Esophagus squamous epithelium (tissue), 5 donors: Measurements from ENCODE around the gene RPLP2. TPM values are rescaled to one million over a fixed set of nuclear protein-coding genes. Genes with fewer than 3 reads are reported as not detected.

Experiments used
- DNase-seq: peaks from one replicate; lab custom pipeline; 2025; lab: John Stamatoyannopoulos, UW
- H3K27ac ChIP-seq, 4 donors: fragments of 200-600 bp; sonication (generic); one replicate each; pipeline ENCODE4 v1.5.1; 2016 to 2019; ENCODE audit warnings: mild to moderate bottlenecking in 1 of 4
- H3K27me3 ChIP-seq, 4 donors: fragments of 200-600 bp; sonication (generic); 1 replicate in 3 of 4; 2 replicates in 1 of 4; pipeline versions ENCODE4 v1.5.1 to v1.6.0; 2017 to 2021; ENCODE audit warnings: antibody characterized with exemption in 1 of 4
- H3K36me3 ChIP-seq, 3 donors: fragments of 200-600 bp; sonication (generic); one replicate each; pipeline ENCODE4 v1.5.1; 2016 to 2019
- H3K4me1 ChIP-seq, 3 donors: fragments of 200-600 bp; sonication (generic); one replicate each; pipeline ENCODE4 v1.5.1; 2017 to 2019
- H3K4me3 ChIP-seq, 4 donors: fragments of 200-600 bp; sonication (generic); 1 replicate in 3 of 4; 2 replicates in 1 of 4; pipeline ENCODE4 v1.5.1; 2016 to 2019; ENCODE audit warnings: mild to moderate bottlenecking in 2 of 4, moderate library complexity in 1 of 4
- H3K9me3 ChIP-seq, 3 donors: fragments of 200-600 bp; sonication (generic); one replicate each; pipeline ENCODE4 v1.5.1; 2016 to 2019
- CTCF ChIP-seq, 6 experiments: fragments of 450-650 bp in 4 of 6; fragments of 200-600 bp in 2 of 6; sonication (generic) in 2 of 6; IDR thresholded peaks; one replicate each; pipeline ENCODE4 v1.5.1; 2016 to 2019; ENCODE audit warnings: antibody characterized with exemption in 6 of 6, mild to moderate bottlenecking in 4 of 6, moderate library complexity in 4 of 6
- POLR2A ChIP-seq, 4 donors: fragments of 450-650 bp; IDR thresholded peaks; one replicate each; pipeline ENCODE4 v1.6.1; 2017; ENCODE audit warnings: antibody characterized with exemption in 4 of 4, mild to moderate bottlenecking in 4 of 4, moderate library complexity in 3 of 4
- WGBS, 2 donors: methylation state at CpG; one replicate each; pipeline ENCODE4 v1.1.5; 2018; 5-methylcytosine and 5-hydroxymethylcytosine counted together
- intact Hi-C: fragments of 100-400 bp; cut with DNase I; formaldehyde crosslinking; loops from one replicate; pipeline ENCODE4 v1.15.0; 2022
- total RNA-seq, 4 donors: library from RNA; depleted of rRNA; stranded (reverse); fragments of >200 nt; gene quantifications; one replicate each; pipeline ENCODE4 v1.1.0, GENCODE V29; 2016
- donor health status: DM: yes; HTN: yes; CAD: no.

The RPLP2 gene
- total RNA-seq, 4 donors from 2014 or later: 232 to 871 (median 490) TPM

GRCh38 chr11:788953-789940 lies 20.5 kb upstream of the RPLP2 start:
- Histone ChIP-seq H3K36me3 (peaks cover 4 to 27% (median 4%) of the 10 kb centered on the region in 3 donors), H3K27ac (no peak overlapping the region), H3K27me3 (peaks cover 0 to 37% (median 3%) of the 10 kb centered on the region in 4 donors), H3K4me3 (peak overlapping the region in 1 of 4 donors; percentile 35), H3K9me3 (no peaks in the 10 kb centered on the region), H3K4me1 (peaks cover 0 to 24% (median under 1%) of the 10 kb centered on the region in 3 donors)
- intact Hi-C loops: no loop called here
- WGBS, 2 donors: 24 to 40% methylated on average over 1 to 6 of the region's 31 CpGs
- DNase-seq: no peak
- TF ChIP-seq CTCF (IDR thresholded peaks at IDR 0.05) (no peak), POLR2A (IDR thresholded peaks at IDR 0.05) (no peak)

GRCh38 chr11:789943-790342 lies 19.8 kb upstream of the RPLP2 start, which contains the start of gene CEND1:
TSS of gene CEND1 (minus strand) at chr11:790090. CDS start at chr11:788576, 1,514 bp downstream.
- H3K4me3 ChIP-seq: peak within 1 kb of the TSS in 1 of 4 donors; percentile 35
- H3K27me3 ChIP-seq: peaks cover 0 to 37% (median 3%) of the 10 kb centered on the region in 4 donors
- H3K36me3 ChIP-seq: peaks cover 4 to 30% (median 4%) of the 10 kb centered on the region in 3 donors
- peaks cover 6 to 30% (median 7%) of the 10 kb centered on the region in 3 donors for H3K4me1 ChIP-seq
- intact Hi-C loops: no loop called here
- no CpG with 5 or more reads among the region's 44 CpGs for WGBS, 2 donors
- TF ChIP-seq POLR2A (IDR thresholded peaks at IDR 0.05) (no peak), CTCF (IDR thresholded peaks at IDR 0.05) (no peak)
- DNase-seq: no peak
- no peaks in the 10 kb centered on the region for H3K9me3 ChIP-seq
- H3K27ac ChIP-seq: no peak within 1 kb of the TSS

- TF ChIP-seq CTCF (IDR thresholded peaks at IDR 0.05) (no peak), POLR2A (IDR thresholded peaks at IDR 0.05) (no peak)
- intact Hi-C loops: no loop called here
- H3K36me3 ChIP-seq: peaks cover 4 to 30% (median 4%) of the 10 kb centered on the region in 3 donors
- H3K4me1 ChIP-seq: peaks cover 15 to 40% (median 17%) of the 10 kb centered on the region in 3 donors
- peaks cover 0 to 37% (median 3%) of the 10 kb centered on the region in 4 donors for H3K27me3 ChIP-seq
- 41 to 70% methylated on average over 2 to 6 of the region's 18 CpGs for WGBS, 2 donors
- DNase-seq: no peak
- no peak overlapping the region for H3K4me3 ChIP-seq
- H3K27ac ChIP-seq: no peak overlapping the region
- no peaks in the 10 kb centered on the region for H3K9me3 ChIP-seq
Measured at GRCh38 chr11:790721-791564, 18.8 kb upstream of the RPLP2 start.

GRCh38 chr11:791658-792534 lies 17.9 kb upstream of the RPLP2 start:
- DNase-seq: no peak
- intact Hi-C loops: no loop called here
- no CpG with 5 or more reads among the region's 49 CpGs for WGBS, 2 donors
- TF ChIP-seq POLR2A (IDR thresholded peaks at IDR 0.05): no peak
- TF ChIP-seq CTCF (IDR thresholded peaks at IDR 0.05): no peak
- Histone ChIP-seq H3K4me3 (no peak overlapping the region), H3K27ac (no peak overlapping the region), H3K9me3 (no peaks in the 10 kb centered on the region), H3K4me1 (peaks cover 22 to 50% (median 25%) of the 10 kb centered on the region in 3 donors), H3K36me3 (peaks cover 4 to 30% (median 4%) of the 10 kb centered on the region in 3 donors), H3K27me3 (peaks cover 0 to 36% (median 3%) of the 10 kb centered on the region in 4 donors)
